Osteocyte (in vitro differentiated cells): ENCODE measurements around the gene ADRM1. TPM values are rescaled to one million over a fixed set of nuclear protein-coding genes. Genes with fewer than 3 reads are reported as not detected.

Experiments used
- DNase-seq: peaks from one replicate; pipeline ENCODE4 v3.0.0; 2021; ENCODE audit warnings: mixed read lengths; ENCODE audit not compliant: unreplicated experiment; ENCODE audit errors: extremely low spot score
- H3K27ac Mint-ChIP-seq: one replicate; pipeline ENCODE4 v1.8.0; 2021; ENCODE audit warnings: mild to moderate bottlenecking, mixed read lengths; ENCODE audit not compliant: unreplicated experiment
- H3K27me3 Mint-ChIP-seq: one replicate; pipeline ENCODE4 v1.8.0; 2021; ENCODE audit warnings: mixed read lengths; ENCODE audit not compliant: unreplicated experiment
- H3K36me3 Mint-ChIP-seq: one replicate; pipeline ENCODE4 v1.8.0; 2021; ENCODE audit warnings: mixed read lengths; ENCODE audit not compliant: unreplicated experiment
- H3K4me1 Mint-ChIP-seq: one replicate; pipeline ENCODE4 v1.8.0; 2021; ENCODE audit warnings: mixed read lengths; ENCODE audit not compliant: unreplicated experiment
- H3K4me3 Mint-ChIP-seq: one replicate; pipeline ENCODE4 v1.8.0; 2021; ENCODE audit warnings: mild to moderate bottlenecking, moderate library complexity, mixed read lengths; ENCODE audit not compliant: unreplicated experiment
- H3K9me3 Mint-ChIP-seq: one replicate; pipeline ENCODE4 v1.8.0; 2021; ENCODE audit warnings: mixed read lengths; ENCODE audit not compliant: unreplicated experiment
- total RNA-seq: library from RNA; stranded (reverse); gene quantifications from 2 replicates; pipeline ENCODE4 v1.2.1, GENCODE V29; 2021
- TF ChIP-seq, protein P1 (sequence below): fragments of 200-600 bp; sonication (generic); IDR thresholded peaks from 2 replicates; pipeline ENCODE4 v1.5.0; 2021; ENCODE audit warnings: antibody characterized with exemption, mild to moderate bottlenecking, moderate library complexity

Gene ADRM1
- total RNA-seq, 1 donor from 2014 or later: 83.9 TPM

DNA sequence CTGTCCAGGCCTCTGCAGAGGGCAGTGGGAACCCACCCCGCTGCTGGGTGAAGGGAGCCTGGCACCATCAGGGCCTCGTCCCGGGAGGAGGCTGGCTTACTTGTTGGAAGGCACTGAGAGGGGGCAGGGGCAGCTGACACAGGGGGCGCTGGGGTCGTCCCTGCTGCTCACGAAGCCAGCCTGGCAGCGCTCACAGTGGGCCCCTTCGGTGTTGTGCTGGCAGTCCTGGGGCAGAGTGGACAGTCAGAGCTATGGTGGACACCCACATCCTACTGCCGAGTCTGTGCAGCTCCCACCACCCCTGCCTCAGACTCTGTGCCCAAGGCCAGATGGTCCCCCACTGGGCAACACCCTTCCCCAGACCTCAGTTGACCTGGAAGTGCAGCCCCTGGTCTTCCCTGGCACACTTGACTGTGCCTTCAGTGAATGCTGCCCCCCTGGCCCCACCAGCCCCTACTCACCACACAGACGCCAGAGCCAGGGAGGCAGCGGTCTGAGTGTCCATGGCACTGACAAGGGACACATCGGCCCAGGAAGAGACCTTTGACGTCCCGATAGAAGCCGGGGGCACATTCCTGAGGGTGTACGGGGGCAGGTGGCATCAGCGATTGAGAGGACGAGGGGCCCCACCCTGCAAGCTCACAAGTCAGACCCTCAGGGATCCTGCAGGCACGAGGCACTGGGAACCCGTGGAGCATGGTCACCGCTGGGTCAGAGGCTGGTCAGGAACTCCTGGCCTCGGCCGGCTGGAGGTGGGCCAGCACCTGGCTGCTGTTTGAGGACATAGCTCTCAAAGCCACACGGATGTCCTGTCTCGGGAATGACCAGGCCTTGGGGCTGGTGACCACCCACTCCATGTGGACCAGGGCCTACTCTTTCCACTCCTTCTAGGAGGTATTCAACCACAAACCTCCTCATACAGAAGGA is 21.4 kb downstream of the ADRM1 start:
- TF ChIP-seq, protein P1, sequence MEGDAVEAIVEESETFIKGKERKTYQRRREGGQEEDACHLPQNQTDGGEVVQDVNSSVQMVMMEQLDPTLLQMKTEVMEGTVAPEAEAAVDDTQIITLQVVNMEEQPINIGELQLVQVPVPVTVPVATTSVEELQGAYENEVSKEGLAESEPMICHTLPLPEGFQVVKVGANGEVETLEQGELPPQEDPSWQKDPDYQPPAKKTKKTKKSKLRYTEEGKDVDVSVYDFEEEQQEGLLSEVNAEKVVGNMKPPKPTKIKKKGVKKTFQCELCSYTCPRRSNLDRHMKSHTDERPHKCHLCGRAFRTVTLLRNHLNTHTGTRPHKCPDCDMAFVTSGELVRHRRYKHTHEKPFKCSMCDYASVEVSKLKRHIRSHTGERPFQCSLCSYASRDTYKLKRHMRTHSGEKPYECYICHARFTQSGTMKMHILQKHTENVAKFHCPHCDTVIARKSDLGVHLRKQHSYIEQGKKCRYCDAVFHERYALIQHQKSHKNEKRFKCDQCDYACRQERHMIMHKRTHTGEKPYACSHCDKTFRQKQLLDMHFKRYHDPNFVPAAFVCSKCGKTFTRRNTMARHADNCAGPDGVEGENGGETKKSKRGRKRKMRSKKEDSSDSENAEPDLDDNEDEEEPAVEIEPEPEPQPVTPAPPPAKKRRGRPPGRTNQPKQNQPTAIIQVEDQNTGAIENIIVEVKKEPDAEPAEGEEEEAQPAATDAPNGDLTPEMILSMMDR: no peak
- Mint-ChIP-seq H3K36me3 (peaks cover 26% of the 10 kb centered on the region), H3K27me3 (no peaks in the 10 kb centered on the region)

DNA sequence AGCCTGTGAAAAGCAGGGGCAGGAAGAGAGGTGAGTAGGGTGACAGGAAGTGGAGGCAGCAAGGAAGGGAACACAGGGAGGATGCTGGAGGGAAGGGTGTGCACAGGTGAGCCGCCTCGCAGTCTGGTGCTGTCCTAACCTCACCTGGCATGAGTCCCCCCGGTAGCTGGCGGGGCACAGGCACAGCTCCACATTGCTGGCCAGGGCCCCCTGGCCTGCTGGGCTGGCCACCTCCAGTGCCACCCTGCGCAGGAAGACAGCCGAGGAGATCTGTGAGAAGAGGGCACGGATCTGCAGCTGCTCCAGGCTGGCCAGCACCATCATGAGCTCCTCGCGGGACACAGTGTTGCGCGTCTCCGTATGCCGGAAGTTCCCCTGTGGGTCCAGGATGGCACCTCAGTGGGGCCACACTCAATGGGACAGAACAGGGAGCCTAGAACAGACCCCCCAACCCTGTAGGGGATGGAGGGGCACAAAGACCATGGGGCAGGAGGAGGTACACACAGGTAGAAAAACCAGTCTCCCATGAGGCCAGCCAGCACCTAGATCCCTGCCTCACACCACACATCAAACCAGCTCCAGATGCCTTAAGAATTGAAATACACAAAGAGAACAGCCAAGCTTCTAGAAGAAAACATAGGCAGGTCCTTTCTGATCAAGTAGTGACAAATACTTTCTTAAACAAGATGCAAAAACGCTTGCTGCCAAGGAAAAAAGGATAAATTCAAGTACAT is 22.5 kb downstream of the ADRM1 start:
- Mint-ChIP-seq H3K27ac (no peak overlapping the region), H3K4me1 (no peaks in the 10 kb centered on the region), H3K36me3 (peaks cover 26% of the 10 kb centered on the region), H3K9me3 (no peaks in the 10 kb centered on the region), H3K4me3 (no peak overlapping the region), H3K27me3 (no peaks in the 10 kb centered on the region)
- TF ChIP-seq, protein P1: no peak
- DNase-seq: no peak

More for the DNA sequence above, 21.4 kb downstream of the ADRM1 start:
- H3K27ac Mint-ChIP-seq: no peak overlapping the region
- no peak overlapping the region for H3K4me3 Mint-ChIP-seq
- H3K9me3 Mint-ChIP-seq: no peaks in the 10 kb centered on the region
- no peaks in the 10 kb centered on the region for H3K4me1 Mint-ChIP-seq
- DNase-seq: no peak

DNA sequence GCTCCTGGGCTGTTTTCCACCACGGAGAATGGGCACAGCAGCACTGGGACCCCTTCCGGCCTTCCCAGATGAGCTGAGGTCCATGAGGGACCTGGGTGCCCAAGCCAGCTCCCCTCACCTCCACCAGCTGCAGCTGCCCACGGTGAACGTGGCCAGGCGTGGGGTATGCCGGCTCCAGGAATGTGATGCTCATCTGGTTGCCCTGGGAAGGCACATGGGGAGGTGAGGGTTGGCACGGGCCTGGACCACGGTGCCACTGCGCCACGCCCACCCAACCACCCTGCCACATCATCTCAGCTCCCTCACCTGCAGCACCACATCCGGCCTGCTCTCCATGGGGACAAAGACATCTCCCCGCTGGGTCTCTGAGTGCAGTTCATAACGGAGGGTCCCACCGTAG is 23.8 kb downstream of the ADRM1 start:
- H3K27me3 Mint-ChIP-seq: no peaks in the 10 kb centered on the region
- H3K4me1 Mint-ChIP-seq: no peaks in the 10 kb centered on the region
- no peak overlapping the region for H3K27ac Mint-ChIP-seq
- H3K4me3 Mint-ChIP-seq: no peak overlapping the region
- no peaks in the 10 kb centered on the region for H3K9me3 Mint-ChIP-seq
- TF ChIP-seq, protein P1: no peak
- H3K36me3 Mint-ChIP-seq: peaks cover 23% of the 10 kb centered on the region
- DNase-seq: no peak

DNA sequence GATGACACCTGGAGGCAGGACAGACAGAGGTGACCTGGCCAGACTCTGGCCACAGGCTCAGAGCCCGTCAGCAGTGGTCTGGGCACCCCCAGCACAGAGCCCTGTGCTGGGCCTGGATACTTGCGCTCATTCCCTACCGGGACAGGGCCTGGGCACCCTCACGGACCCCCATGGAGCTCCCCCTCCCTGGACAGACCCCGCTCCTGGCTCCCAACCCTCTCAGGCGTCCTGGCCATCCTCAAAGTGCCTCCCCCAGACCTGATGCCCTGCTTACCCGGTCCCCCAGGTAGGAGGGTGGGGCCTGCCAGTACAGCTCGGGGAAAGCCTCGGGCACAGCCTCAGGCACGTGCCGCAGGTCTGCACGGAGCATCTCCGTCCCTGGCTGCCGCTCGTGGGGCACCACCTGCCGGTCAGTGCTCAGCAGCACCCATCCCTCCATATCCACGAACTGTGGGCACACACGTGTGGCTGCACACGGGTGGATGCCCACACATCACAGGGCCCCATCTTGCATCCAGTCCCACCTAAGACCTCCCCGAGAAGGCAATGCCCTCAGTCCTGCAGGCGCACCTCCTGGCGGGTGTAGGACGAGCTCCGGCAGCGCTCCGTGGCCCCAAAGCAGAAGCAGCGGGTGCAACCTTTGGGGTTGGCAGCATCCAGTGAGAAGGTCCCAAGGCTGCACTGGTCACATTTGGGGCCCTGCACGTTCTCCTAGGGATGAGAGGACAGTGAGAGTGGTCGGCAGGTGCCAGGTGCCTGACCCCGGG is 24.3 kb downstream of the ADRM1 start:
- Mint-ChIP-seq H3K4me1 (no peaks in the 10 kb centered on the region), H3K36me3 (peaks cover 23% of the 10 kb centered on the region), H3K4me3 (no peak overlapping the region), H3K27ac (no peak overlapping the region), H3K27me3 (no peaks in the 10 kb centered on the region), H3K9me3 (no peaks in the 10 kb centered on the region)
- DNase-seq: no peak
- TF ChIP-seq, protein P1: no peak
